ENCODE results near the gene SLCO4A1. TPM values are rescaled to one million over a fixed set of nuclear protein-coding genes. Genes with fewer than 3 reads are reported as not detected.
A peak's percentile ranks its signal among the peaks of the same experiment; 100 is the strongest.

Gene SLCO4A1
- total and polyA plus RNA-seq, 2 donors: 1.4 to 24.8 TPM

DNA sequence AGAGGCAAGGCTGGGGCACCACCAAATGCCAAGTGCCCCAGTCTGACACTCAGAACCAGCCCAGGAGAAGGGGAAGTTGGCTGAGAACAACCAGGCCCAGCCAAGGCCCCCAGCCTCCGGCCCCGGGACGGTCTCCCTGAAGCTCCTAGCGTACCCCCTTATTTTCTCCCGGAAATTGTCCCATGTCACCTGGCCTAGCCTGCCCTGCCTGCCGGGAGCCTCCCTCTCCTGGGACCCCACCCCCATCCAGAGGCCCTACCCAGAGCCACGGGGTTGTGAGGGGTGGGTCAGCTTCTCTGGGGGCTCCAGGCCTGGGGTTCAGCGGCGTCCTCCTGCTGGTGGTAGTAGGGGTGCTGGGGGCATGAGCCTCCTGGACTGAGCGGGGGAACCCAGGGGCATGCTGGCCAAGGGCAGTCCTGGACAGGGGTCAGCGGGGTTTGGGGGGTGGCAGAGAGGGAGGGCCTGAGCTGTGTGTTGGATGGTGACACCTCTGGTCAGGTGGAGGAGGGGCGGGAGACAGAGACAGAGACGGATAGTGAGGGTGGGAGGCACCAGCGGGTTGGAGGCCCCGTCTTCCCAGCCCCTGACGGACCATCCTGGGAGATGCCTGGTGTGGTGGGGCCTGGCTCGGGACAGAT, 7.9 kb upstream of the SLCO4A1 start:
- Histone ChIP-seq H3K4me3 (ENCODE audit: low read depth, low read length) (no peak overlapping the region), H3K36me3 (ENCODE audit: insufficient read depth) (no peaks in the 10 kb centered on the region), H3K27ac (ENCODE audit: low read depth) (no peak overlapping the region), H3K4me1 (ENCODE audit: insufficient read depth) (no peaks in the 10 kb centered on the region)
- WGBS: 93% methylated on average over 17 of the region's 17 CpGs
- DNase-seq (ENCODE audit: extremely low spot score): no peak

GRCh38 chr20:62635232-62635631, 7.1 kb upstream of the SLCO4A1 start:
- Histone ChIP-seq H3K36me3 (ENCODE audit: insufficient read depth) (no peaks in the 10 kb centered on the region), H3K4me1 (ENCODE audit: insufficient read depth) (no peaks in the 10 kb centered on the region), H3K4me3 (ENCODE audit: low read depth, low read length) (no peak overlapping the region), H3K27ac (ENCODE audit: low read depth) (no peak overlapping the region)
- DNase-seq (ENCODE audit: extremely low spot score): no peak
- 90% methylated on average over 15 of the region's 15 CpGs for WGBS

GRCh38 chr20:62635852-62636251, 6.5 kb upstream of the SLCO4A1 start:
- H3K4me3 ChIP-seq (ENCODE audit: low read depth, low read length): no peak overlapping the region
- H3K27ac ChIP-seq (ENCODE audit: low read depth): no peak overlapping the region
- WGBS: 78% methylated on average over 16 of the region's 16 CpGs
- DNase-seq (ENCODE audit: extremely low spot score): no peak
- no peaks in the 10 kb centered on the region for H3K36me3 ChIP-seq (ENCODE audit: insufficient read depth)
- no peaks in the 10 kb centered on the region for H3K4me1 ChIP-seq (ENCODE audit: insufficient read depth)

DNA sequence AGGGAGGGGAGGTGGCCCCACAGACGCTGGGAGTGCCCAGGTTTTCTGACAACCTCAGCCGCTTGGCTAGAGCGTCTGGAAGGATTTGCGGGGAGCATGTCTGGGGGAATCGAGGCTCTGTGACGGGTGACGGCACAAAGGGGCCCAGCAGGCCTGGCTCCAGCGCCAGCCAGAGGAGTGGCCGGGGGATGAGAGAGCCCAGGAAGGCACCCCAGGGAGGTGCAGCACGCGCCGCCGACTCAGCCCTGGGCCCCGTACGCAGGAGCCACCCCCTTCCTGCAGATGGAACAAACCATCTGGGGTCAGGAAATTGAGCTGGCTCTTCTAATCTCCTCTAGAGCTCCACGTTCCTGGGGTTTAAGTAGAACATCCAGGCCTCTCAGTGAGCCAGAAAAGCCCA, 5.9 kb upstream of the SLCO4A1 start:
- WGBS: 34% methylated on average over 16 of the region's 16 CpGs
- peak overlapping the region; percentile 57 for H3K27ac ChIP-seq (ENCODE audit: low read depth)
- no peak for DNase-seq (ENCODE audit: extremely low spot score)
- no peaks in the 10 kb centered on the region for H3K4me1 ChIP-seq (ENCODE audit: insufficient read depth)
- H3K36me3 ChIP-seq (ENCODE audit: insufficient read depth): no peaks in the 10 kb centered on the region
- H3K4me3 ChIP-seq (ENCODE audit: low read depth, low read length): no peak overlapping the region

GRCh38 chr20:62637110-62637509, 5.2 kb upstream of the SLCO4A1 start:
- Histone ChIP-seq H3K36me3 (ENCODE audit: insufficient read depth) (no peaks in the 10 kb centered on the region), H3K4me3 (ENCODE audit: low read depth, low read length) (no peak overlapping the region), H3K27ac (ENCODE audit: low read depth) (no peak overlapping the region), H3K4me1 (ENCODE audit: insufficient read depth) (no peaks in the 10 kb centered on the region)
- 78% methylated on average over 5 of the region's 5 CpGs for WGBS
- no peak for DNase-seq (ENCODE audit: extremely low spot score)

- Histone ChIP-seq H3K36me3 (ENCODE audit: insufficient read depth) (no peaks in the 10 kb centered on the region), H3K4me1 (ENCODE audit: insufficient read depth) (no peaks in the 10 kb centered on the region), H3K27ac (ENCODE audit: low read depth) (no peak overlapping the region), H3K4me3 (ENCODE audit: low read depth, low read length) (no peak overlapping the region)
- WGBS: 79% methylated on average over 11 of the region's 11 CpGs
- DNase-seq (ENCODE audit: extremely low spot score): no peak
Measured at GRCh38 chr20:62637521-62638054, 4.7 kb upstream of the SLCO4A1 start.

- Histone ChIP-seq H3K4me1 (ENCODE audit: insufficient read depth) (peaks cover 3% of the 10 kb centered on the region), H3K36me3 (ENCODE audit: insufficient read depth) (no peaks in the 10 kb centered on the region), H3K4me3 (ENCODE audit: low read depth, low read length) (no peak overlapping the region), H3K27ac (ENCODE audit: low read depth) (no peak overlapping the region)
- WGBS: 79% methylated on average over 12 of the region's 12 CpGs
- no peak for DNase-seq (ENCODE audit: extremely low spot score)
Measured at GRCh38 chr20:62638055-62638570, 4.2 kb upstream of the SLCO4A1 start.

DNA sequence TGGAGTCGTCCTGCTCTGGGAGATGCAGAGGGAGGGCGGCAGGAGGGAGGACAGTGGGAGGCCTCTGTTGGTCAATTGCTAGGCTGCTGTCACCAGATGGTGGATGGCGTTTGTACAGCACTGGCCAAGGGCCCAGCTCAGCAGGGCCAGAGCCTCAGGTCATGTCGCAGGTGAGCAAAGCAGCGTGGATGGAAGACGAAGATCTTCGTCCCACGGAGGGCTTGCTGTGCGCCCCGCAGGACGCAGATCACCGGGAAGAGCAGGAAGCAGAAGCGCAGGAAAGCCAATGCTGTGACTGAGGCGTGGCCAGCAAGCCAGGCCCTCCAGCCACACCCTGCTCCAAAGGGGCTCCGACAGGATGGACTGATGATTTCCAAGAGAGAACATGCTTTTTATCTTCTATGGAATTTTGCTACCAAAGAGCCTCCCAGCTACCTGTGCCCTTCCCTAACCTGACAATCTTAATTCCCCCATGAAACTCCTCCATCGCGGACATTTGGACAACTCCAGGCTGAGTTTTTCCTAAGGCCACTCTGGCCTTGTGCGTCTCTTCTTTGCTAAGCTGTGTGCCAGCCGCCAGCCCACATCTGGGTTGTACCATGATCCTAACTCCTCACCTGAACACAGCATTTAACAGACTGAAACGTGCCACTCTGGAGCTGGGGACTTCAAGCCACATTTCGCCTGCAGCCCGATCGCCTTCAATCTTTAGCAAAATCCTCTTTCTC, 3.5 kb upstream of the SLCO4A1 start:
- Histone ChIP-seq H3K4me1 (ENCODE audit: insufficient read depth) (peaks cover 3% of the 10 kb centered on the region), H3K4me3 (ENCODE audit: low read depth, low read length) (no peak overlapping the region), H3K36me3 (ENCODE audit: insufficient read depth) (no peaks in the 10 kb centered on the region), H3K27ac (ENCODE audit: low read depth) (no peak overlapping the region)
- WGBS: 91% methylated on average over 23 of the region's 23 CpGs
- DNase-seq (ENCODE audit: extremely low spot score): no peak

DNA sequence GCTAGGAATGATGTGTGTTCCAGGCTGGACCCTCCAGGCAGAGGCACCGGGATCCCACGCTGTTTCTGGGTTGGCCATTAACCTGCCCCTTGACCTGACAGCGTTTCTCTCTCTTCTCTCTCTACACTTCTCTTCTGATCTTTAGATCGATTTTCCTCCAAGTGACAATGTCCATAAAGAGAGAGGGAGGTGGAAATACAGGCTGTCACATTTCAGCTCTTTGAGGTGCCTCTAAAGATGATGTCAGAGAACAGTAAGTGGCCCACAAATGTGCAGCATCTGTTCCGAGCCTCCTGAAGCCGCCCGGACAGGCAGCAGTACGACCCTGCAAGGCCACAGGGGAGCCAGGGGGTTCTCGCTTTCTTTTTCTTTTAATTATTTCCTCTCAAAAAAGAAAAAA, 2.5 kb upstream of the SLCO4A1 start:
- Histone ChIP-seq H3K4me3 (ENCODE audit: low read depth, low read length) (no peak overlapping the region), H3K36me3 (ENCODE audit: insufficient read depth) (no peaks in the 10 kb centered on the region), H3K27ac (ENCODE audit: low read depth) (no peak overlapping the region), H3K4me1 (ENCODE audit: insufficient read depth) (peaks cover 3% of the 10 kb centered on the region)
- 94% methylated on average over 9 of the region's 9 CpGs for WGBS
- DNase-seq (ENCODE audit: extremely low spot score): no peak

- 92% methylated on average over 9 of the region's 9 CpGs for WGBS
- Histone ChIP-seq H3K4me1 (ENCODE audit: insufficient read depth) (peaks cover 3% of the 10 kb centered on the region), H3K27ac (ENCODE audit: low read depth) (no peak overlapping the region), H3K4me3 (ENCODE audit: low read depth, low read length) (no peak overlapping the region), H3K36me3 (ENCODE audit: insufficient read depth) (no peaks in the 10 kb centered on the region)
- DNase-seq (ENCODE audit: extremely low spot score): no peak
Measured at GRCh38 chr20:62640870-62641269, 1.4 kb upstream of the SLCO4A1 start.

DNA sequence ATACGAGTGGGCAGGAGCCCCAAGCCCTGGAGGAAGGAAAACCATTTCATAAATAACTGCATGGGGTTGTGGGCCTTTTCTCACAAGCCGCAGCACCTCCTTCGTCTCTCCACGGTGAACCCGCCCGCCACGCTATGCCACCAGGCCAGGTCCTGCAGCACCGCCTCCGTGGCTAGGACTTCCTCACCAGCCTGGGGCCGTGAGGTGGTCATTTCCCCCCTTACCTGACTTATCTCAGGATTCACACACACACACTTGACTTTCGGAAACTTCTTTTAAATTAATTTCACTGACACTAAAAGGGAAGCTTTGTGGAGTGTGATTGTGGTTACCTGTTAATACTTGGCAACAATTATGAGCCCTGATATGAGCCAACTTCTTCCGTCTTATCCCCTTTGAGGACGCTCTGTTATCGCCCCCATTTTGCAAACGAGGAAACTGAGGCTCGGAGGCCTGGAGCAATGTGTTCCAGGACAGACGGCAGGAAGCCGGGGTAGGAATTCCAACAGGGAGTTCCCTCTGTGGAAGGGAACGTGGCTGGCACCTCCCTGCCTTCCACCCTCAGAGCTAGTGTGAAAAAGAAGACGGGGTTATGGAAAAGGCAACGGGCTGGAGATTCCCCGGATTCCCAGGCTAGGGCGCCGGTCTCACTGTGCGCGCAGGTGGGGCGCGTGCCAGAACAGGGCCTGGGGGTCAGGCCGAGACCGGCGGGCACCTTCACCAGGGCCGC, 817 bp upstream of the SLCO4A1 start:
- Histone ChIP-seq H3K36me3 (ENCODE audit: insufficient read depth) (no peaks in the 10 kb centered on the region), H3K4me1 (ENCODE audit: insufficient read depth) (peaks cover 5% of the 10 kb centered on the region), H3K27ac (ENCODE audit: low read depth) (peak overlapping the region; percentile 30), H3K4me3 (ENCODE audit: low read depth, low read length) (peak overlapping the region; percentile 50)
- DNase-seq (ENCODE audit: extremely low spot score): no peak
- 44% methylated on average over 32 of the region's 32 CpGs for WGBS

DNA sequence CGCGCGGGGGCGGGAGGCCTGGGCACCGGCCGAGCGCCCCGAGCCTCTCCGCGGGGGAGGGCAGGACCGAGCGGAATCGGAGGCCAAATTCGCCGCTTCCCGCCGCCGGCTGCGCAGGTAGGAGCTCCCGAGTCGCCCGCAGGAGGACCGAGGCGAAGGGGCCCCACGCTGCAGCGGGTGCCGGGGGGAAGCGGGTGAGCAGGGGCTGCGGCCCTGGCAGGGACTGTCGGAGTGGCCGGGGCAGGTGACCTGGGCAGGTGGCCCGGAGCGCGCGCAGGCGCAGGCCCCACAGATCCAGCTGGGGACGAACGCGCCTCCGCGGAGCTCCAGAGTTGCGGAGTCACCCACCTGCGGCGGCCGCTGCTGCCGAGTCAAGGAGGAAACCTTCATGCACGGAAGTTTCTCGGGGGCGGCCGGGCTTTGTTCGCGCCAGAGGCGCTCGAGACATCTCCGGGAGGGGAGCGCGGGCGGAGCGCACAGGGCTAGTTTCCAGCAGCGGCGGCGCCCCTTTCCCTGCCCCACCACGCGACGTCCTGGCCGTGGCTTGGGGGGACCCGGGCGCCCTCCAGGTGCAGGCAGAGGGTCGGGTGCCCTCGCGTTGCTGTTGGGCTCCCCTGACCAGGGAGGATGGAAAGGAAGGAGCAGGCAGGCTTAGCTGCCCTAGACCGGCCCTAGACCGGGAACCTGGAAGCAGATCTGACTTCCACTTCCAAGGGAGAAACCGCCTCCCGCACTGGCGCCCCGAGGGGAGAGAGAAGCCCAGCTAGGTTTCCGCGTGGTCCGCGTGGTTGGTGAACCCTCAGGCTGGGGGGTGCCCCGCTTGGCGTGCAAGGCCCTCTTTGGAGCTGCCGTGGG, 590 bp downstream of the SLCO4A1 start:
- peak overlapping the region; percentile 50 for H3K4me3 ChIP-seq (ENCODE audit: low read depth, low read length)
- DNase-seq (ENCODE audit: extremely low spot score): no peak
- no peaks in the 10 kb centered on the region for H3K36me3 ChIP-seq (ENCODE audit: insufficient read depth)
- WGBS: 1% methylated on average over 84 of the region's 84 CpGs
- peaks cover 5% of the 10 kb centered on the region for H3K4me1 ChIP-seq (ENCODE audit: insufficient read depth)
- peak overlapping the region; percentile 24 for H3K27ac ChIP-seq (ENCODE audit: low read depth)

GRCh38 chr20:62643521-62644043, 1.3 kb downstream of the SLCO4A1 start:
- H3K36me3 ChIP-seq (ENCODE audit: insufficient read depth): no peaks in the 10 kb centered on the region
- no peak overlapping the region for H3K27ac ChIP-seq (ENCODE audit: low read depth)
- peaks cover 5% of the 10 kb centered on the region for H3K4me1 ChIP-seq (ENCODE audit: insufficient read depth)
- peak overlapping the region; percentile 50 for H3K4me3 ChIP-seq (ENCODE audit: low read depth, low read length)
- 33% methylated on average over 14 of the region's 14 CpGs for WGBS
- DNase-seq (ENCODE audit: extremely low spot score): no peak

Measured in urinary bladder (tissue), 4 donors.